Brain microvascular endothelial cell (primary cell): Measurements from ENCODE around the gene BNIP3.

Experiments used
- DNase-seq: peaks from one replicate; pipeline ENCODE4 v3.0.0-alpha.2; 2020
- H3K27ac ChIP-seq: fragments of 250-450 bp; sonication (Bioruptor Pico); 2 replicates; pipeline ENCODE4 v1.5.1; 2020; ENCODE audit warnings: mild to moderate bottlenecking, moderate library complexity
- H3K27me3 ChIP-seq: fragments of 250-450 bp; sonication (Bioruptor Pico); replicated peaks from 2 replicates; pipeline ENCODE4 v1.5.1; 2020; ENCODE audit warnings: mild to moderate bottlenecking
- H3K36me3 ChIP-seq: fragments of 250-450 bp; sonication (Bioruptor Pico); replicated peaks from 2 replicates; pipeline ENCODE4 v1.5.1; 2020; ENCODE audit warnings: mild to moderate bottlenecking
- H3K4me3 ChIP-seq: 2 replicates; pipeline ENCODE4 v1.5.1; 2011; ENCODE audit warnings: low read depth, mild to moderate bottlenecking, control low read depth, low read length, moderate library complexity
- in situ Hi-C: cut with HindIII; loops from 2 replicates; pipeline ENCODE4 v1.10.0; 2017; ENCODE audit warnings: low sequenced_read_pairs, low pct_ligation_motif_present
- TF ChIP-seq, protein P1 (sequence below): IDR thresholded peaks from 2 replicates; pipeline ENCODE4 v1.5.1; 2011; ENCODE audit warnings: low read depth, mild to moderate bottlenecking, moderate library complexity, low read length, control low read depth, inconsistent platforms; ENCODE audit errors: missing control alignments

BNIP3 gene

GRCh38 chr10:131944976-131945695 lies 36.6 kb downstream of the BNIP3 start:
- no peak for DNase-seq
- Histone ChIP-seq H3K36me3 (peaks cover 27% of the 10 kb centered on the region), H3K27ac (peak overlapping the region; percentile 73), H3K4me3 (no peak overlapping the region), H3K27me3 (no peaks in the 10 kb centered on the region)
- in situ Hi-C loops = no loop called here
- TF ChIP-seq, protein P1, sequence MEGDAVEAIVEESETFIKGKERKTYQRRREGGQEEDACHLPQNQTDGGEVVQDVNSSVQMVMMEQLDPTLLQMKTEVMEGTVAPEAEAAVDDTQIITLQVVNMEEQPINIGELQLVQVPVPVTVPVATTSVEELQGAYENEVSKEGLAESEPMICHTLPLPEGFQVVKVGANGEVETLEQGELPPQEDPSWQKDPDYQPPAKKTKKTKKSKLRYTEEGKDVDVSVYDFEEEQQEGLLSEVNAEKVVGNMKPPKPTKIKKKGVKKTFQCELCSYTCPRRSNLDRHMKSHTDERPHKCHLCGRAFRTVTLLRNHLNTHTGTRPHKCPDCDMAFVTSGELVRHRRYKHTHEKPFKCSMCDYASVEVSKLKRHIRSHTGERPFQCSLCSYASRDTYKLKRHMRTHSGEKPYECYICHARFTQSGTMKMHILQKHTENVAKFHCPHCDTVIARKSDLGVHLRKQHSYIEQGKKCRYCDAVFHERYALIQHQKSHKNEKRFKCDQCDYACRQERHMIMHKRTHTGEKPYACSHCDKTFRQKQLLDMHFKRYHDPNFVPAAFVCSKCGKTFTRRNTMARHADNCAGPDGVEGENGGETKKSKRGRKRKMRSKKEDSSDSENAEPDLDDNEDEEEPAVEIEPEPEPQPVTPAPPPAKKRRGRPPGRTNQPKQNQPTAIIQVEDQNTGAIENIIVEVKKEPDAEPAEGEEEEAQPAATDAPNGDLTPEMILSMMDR = no peak

GRCh38 chr10:131944412-131944811 lies 37.3 kb downstream of the BNIP3 start:
- H3K27ac ChIP-seq = no peak overlapping the region
- peaks cover 26% of the 10 kb centered on the region for H3K36me3 ChIP-seq
- in situ Hi-C loops = no loop called here
- no peak overlapping the region for H3K4me3 ChIP-seq
- H3K27me3 ChIP-seq = no peaks in the 10 kb centered on the region
- DNase-seq = no peak
- TF ChIP-seq, protein P1 = no peak

DNA sequence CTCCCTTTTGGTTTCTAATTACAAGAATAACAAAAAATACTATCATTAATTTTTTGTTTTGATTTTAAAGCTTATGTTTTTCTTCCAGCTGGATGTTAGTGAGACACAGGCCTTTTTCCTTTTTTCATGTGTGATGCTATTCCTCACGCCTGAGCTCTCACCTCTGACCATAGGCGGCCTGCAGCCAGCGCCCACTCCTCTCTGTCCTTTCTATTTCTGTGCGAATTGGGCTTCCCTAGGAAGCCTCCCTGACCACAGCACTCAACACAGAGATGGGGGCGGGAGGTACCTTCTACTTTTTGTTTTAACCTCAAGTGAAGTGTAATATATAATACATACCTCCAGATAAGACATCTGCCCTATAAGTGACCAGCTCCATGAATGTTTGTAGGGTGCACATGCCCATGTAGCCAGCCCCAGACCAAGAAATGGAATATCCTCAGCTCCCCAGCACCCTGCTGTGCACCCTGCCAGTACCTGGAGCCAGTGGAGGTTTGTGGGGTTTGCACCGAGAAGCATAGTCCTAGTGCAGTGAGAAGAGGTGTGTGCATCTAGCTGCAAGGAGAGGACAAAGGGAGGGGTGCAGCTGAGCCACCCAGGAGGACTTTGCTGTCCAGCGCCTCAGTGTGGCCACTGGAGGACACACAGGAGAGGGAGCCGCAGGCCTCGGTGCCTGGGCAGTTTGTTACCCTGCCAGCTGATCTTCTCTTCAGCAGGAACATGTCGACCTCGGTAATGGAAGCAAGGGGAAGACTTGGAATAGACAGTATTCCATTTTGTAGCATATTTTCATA lies 38.5 kb downstream of the BNIP3 start:
- no peak for DNase-seq
- no peak overlapping the region for H3K4me3 ChIP-seq
- TF ChIP-seq, protein P1 = peak; percentile 66
- H3K27me3 ChIP-seq = no peaks in the 10 kb centered on the region
- H3K36me3 ChIP-seq = peaks cover 20% of the 10 kb centered on the region
- H3K27ac ChIP-seq = no peak overlapping the region
- in situ Hi-C loops = no loop called here

DNA sequence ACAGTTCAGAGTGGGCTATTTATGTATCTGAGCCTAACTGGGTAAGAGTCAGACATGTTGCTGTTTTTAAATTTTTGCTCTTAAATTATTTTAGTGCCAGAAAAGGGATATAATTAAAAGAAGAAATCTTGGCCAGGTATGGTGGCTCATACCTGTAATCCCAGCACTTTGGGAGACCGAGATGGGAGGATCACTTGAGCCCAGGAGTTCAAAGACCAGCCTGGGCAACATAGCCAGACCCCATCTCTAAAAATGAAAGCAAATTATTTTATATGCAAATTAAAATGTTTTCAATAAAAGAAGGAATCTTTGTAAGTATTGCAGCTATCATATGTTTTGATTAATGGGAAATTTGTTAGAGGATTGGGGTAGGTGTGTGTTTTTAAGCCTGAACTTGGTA lies 39.3 kb downstream of the BNIP3 start:
- Histone ChIP-seq H3K4me3 (no peak overlapping the region), H3K27me3 (no peaks in the 10 kb centered on the region), H3K27ac (no peak overlapping the region), H3K36me3 (peaks cover 18% of the 10 kb centered on the region)
- in situ Hi-C loops = no loop called here
- DNase-seq = no peak
- TF ChIP-seq, protein P1 = no peak

- TF ChIP-seq, protein P1 = no peak
- in situ Hi-C loops = no loop called here
- peaks cover 19% of the 10 kb centered on the region for H3K36me3 ChIP-seq
- no peak for DNase-seq
- no peak overlapping the region for H3K4me3 ChIP-seq
- H3K27me3 ChIP-seq = no peaks in the 10 kb centered on the region
- H3K27ac ChIP-seq = no peak overlapping the region
Measured at GRCh38 chr10:131938681-131939080, 43.0 kb downstream of the BNIP3 start.
